COLO668 (cell line): ENCODE measurements around the gene USP32.
"Not testable (repeated sequence)": the region's sequence is repeated elsewhere in the genome, so short reads cannot be mapped to it uniquely, and the experiment has no call there.

Source experiments
- DNase-seq: peaks from one replicate; lab custom pipeline; 2025; ENCODE audit not compliant: unreplicated experiment; lab: John Stamatoyannopoulos, UW

Gene USP32

DNA sequence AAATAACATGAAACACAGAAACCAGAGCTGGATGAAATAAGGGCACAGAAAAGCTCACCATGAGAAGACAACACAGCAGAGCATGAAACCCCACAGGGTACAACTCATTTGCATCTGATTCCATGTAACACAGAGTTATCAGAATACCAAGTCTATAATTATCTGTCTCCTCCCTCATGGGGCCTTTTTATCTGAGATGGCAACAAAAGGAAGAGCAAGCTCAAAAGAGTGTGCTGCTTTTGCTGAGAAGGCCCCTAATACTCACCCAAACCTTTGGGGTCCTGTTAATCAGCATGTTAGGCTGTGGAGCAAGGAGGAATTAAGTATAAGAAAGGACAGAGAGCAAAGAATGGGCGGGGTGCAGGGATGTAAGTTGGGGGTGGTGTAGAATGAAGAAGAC, 205.6 kb downstream of the USP32 start:
- not testable (repeated sequence) for DNase-seq

DNA sequence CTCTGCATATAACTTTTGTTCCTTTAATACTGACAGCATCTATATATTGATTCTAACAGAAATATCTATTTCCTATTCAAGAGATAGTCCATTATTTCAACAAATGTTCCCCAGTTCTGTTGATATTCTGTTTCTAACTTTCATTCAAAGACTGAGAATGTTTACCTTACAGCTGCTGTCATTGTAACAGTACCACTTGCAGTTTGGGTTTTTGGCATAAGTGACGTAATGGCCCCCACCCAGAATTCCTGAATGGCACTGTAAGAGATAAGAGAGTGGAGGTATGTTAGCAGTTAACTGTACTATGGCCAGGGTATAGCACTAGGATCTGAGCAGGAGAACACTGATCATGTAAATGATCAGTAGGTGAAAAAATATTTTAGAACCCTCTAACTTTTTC, 211.6 kb downstream of the USP32 start:
- DNase-seq = not testable (repeated sequence)

- peak; percentile 38 for DNase-seq
Observed at GRCh38 chr17:60178180-60178579, 213.8 kb downstream of the USP32 start.

GRCh38 chr17:60176763-60177162, 215.2 kb downstream of the USP32 start:
- DNase-seq = peak; percentile 5

DNA sequence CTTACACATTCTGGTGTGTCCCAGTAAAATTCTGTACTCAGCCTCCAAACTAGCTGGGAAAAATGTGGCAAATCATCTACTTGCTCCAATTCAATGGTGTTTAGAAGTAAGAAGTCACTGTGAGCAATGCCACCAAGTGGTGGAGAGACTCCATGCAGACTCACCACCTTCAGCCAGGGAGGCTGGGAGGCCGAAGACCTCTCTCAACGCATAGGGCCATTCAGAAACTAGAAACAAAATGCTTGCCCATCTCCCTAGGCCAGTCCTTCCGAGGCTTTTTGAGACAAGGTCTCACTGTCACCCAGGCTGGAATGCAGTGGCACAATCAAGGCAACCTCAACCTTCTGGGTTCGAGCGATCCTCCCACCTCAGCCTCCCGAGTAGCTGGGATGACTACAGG, 217.2 kb downstream of the USP32 start:
- DNase-seq = not testable (repeated sequence)

DNA sequence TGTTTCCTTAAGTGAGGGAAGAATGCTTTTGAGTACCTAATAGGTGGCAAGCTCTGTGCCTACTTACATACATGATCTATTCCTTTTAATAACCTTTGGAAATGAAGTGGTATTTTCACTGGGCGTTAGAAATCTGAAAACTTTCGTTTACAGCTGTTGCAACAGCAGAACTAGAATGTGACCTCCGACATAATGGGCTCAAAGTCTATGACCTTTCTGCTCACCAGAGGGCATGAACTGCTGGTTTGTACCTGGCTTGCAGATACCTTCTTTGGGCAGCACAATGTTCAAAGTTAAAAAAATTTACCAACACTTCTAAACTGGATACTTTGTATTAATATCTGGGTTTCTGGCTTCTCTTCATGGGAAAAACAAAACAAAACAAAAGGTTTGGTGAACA, 217.9 kb downstream of the USP32 start:
- DNase-seq = no peak

GRCh38 chr17:60173304-60173819, 218.6 kb downstream of the USP32 start:
- no peak for DNase-seq

DNA sequence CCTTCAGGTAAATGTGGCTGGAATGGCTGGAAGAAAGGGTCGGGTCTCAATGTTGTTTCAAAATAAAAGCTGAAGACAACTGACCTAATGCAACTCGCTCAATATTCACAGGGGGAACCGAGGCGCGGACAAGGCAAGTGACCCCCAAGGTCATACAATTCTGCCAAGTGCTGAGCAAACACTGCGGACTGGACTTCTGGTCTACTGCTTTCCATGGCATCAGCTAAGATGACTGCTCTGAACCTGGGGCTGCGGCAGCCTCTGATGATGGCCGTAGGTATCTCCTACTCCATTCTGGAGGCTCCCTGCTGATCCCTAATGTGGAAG, 220.2 kb downstream of the USP32 start:
- DNase-seq = no peak

- peak; percentile 68 for DNase-seq
Observed at GRCh38 chr17:60170835-60171752, 220.8 kb downstream of the USP32 start.

GRCh38 chr17:60169921-60170817, 221.8 kb downstream of the USP32 start:
- DNase-seq = no peak

DNA sequence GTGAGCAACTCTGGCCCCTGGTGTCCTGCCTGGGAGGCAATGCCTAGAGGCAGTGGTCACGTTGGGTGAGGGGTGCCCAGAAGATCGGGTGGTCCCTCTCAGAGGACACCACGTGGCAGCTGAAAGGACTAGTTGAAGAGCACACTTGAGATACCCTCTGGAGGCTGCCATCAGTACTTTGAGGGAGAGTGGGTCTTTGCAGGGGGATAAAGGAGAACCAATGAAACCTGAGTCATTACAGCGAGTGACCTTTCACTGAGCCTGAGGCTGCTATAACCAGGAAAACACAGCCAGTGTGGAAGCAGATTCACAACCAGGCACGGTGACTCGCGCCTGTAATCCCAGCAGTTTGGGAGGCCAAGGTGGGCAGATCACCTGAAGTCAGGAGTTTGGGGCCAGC, 223.3 kb downstream of the USP32 start:
- DNase-seq = no peak

- DNase-seq = peak; percentile 17
Observed at GRCh38 chr17:60167065-60167741, 224.7 kb downstream of the USP32 start.

GRCh38 chr17:60165971-60166370, 226.0 kb downstream of the USP32 start:
- peak; percentile 21 for DNase-seq

DNA sequence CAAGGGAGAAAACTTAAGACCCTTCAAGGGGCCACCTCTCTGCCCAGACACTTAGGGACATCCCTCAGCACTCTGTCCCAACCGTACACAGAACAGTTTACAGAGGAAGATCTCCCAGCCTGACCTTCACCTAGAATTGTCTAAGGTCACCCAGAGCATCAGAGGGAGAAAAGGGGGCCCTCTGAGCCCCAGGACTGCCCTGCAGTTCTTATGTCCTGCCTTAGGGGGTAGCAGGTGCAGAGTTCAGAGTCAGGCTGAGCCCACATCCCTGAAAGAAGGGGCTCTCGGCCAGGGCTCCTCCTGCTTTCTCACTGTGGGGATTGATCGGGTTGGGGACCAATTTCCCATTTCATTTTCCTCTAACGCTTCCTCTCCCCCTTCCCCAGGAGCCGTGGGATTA, 226.7 kb downstream of the USP32 start:
- no peak for DNase-seq

DNA sequence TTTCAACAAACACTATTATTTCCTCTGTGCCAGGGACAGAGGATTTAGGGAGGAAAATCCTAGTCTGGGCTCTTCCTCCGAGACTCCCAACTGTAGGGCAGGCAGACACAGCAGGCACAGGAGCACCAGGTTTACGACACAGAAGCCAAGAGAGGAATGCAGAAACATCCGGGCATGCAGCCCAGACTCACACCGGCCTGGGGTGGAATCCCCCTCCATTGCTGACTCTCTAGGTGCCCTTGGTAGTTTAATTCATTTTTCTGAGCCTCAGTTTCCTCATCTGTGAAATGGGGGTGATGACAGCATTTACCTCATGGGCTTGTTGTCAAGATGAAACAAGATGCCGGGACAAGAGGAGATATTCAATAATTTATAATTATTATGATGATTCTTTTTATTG, 227.2 kb downstream of the USP32 start:
- no peak for DNase-seq

- DNase-seq = no peak
Observed at GRCh38 chr17:60164164-60164563, 227.8 kb downstream of the USP32 start.

DNA sequence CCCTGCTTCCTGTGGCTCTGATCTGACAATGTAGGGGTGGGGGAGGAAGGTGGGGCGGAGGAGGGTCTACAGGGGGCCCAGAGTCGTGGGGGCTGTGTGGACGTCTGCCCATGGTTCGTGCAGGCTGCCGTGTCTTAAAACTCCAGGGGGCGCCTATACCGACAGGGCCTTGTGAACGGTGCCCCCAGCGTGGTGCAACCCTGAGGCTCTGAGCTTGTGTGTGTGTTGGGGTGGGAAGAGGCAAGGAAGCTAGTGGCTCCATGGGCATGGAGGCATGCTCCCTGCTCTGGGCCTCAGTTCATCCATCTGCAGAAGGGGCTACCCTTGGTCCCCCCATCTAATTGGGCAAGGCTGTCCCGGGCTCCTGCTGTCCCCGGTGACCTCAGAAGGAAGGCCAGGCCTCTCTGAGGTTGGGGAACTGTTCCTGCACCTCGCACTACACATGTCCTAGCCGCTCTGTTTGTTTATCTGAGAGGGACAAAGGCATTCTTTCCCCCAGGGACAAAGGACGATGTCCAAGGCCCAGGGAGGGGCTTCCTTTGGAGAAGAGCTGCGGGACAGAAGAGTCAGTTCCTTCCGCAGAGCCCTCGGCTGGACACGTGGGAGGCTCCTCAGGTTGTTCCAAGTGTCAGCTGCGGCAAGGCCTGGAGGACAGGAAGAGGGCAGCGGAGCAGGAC, 228.7 kb downstream of the USP32 start:
- no peak for DNase-seq

- DNase-seq = no peak
Observed at GRCh38 chr17:60161598-60162330, 230.2 kb downstream of the USP32 start.

- DNase-seq = no peak
Observed at GRCh38 chr17:60160829-60161501, 231.0 kb downstream of the USP32 start.
